NCI-H510A (cell line): ENCODE measurements around the gene LEFTY1.
"Not testable (repeated sequence)": the region's sequence is repeated elsewhere in the genome, so short reads cannot be mapped to it uniquely, and the experiment has no call there.

ENCODE experiments used
- DNase-seq: peaks from one replicate; lab custom pipeline; 2025; lab: John Stamatoyannopoulos, UW

The LEFTY1 gene

DNA sequence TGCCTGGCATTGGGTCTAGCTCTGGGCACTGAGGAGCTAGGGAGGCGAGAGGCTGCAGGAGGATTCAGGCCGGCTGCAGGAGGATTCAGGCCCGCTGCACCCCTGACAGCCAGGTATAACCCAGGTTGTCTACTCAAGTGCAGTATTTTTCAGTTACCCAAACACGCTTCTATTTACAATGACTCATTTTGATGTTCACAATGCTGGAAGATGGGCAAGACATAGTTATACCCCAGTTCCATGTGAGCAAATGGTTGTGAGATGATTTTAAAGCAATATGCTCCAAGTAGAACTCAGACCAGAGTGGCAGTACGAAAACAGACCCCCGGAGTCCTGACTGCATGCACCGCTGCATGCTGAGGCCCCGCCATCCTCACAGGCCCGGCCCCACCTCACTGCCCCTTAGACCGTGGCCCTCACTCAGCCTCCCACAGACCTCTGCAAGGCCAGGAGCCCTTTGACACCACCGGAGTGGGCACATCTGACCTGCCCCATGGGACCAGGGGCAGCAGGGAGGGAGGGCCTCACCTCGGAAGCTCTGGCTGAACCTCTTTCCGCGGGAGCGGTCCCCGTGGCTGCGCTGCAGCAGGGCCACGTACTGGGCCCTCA lies 553 bp downstream of the LEFTY1 start:
- no peak for DNase-seq

DNA sequence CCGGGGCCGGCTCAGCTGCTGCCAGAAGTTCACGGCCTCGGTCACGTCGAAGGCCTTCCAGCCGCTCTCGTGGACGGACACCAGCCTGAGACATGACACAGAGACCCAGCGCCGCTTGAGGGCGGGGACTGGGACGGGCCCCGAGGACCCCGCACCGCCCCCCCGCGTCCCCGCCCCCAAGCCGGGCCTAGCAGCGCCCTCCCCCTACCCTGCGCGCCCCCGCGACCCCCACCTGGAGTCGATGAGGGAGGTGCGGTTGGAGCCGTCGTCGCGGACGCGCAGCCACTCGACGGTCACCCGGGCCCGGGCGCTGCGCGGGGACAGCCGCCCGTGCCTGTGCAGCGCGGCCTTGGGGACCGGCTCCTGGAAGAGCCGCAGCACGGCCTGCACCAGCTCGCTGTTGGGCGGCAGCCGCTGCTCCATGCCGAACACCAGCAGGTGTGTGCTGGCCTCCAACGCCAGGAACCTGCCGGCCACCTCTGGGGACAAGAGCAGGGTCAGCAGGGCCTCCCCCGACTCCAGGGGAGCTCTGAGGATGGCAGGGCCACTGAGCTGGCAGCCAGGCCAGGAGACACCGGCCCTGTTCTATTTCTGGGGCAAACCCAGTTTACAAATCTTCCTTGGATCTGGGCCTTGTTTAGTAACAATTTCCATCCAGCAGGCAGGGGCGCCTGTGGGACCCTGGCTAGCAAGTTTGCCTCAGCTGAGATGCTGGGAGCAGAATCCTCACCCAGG lies 1.2 kb downstream of the LEFTY1 start:
- DNase-seq, result not testable (repeated sequence)

- no peak for DNase-seq
These were observed 2.0 kb downstream of the LEFTY1 start for GRCh38 chr1:225887030-225887314.

DNA sequence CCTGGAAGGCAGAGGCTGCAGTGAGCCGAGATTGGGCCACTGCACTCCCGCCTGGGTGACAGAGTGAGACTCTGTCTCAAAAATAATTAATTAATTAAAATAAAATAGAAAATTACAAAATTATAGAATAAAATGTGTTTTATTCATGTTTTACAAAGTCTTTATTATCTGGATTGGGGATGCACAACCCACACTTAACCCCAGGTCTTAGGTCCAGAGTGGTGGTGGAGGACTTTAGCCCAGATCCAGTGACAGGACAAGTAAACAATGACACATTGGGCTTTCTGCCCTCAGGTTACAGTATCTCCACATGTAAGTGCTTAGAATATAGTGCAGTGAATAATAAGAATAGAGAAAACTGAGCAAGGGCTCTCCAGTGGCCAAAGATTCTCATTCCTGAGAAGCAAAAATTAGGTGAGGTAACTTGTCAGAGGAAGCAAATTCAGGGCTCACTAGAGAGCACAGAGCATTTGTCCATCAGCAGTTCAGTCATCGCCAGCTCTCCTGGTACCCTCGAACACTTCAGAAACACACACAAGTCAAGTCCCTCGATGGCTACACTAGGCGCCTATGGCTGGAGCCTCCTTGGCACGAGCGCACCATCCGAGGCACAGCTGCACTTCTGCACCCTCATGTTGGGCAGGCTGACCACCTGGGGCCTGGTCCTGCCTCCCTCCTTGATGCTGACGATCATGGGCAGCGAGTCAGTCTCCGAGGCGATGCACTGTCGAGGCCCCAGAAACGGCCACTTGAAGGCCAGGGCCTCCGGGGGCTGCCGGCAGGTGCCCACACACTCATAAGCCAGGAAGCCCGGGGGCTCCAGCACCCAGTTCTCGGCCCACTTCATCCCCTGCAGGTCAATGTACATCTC lies 2.6 kb downstream of the LEFTY1 start:
- no peak for DNase-seq

DNA sequence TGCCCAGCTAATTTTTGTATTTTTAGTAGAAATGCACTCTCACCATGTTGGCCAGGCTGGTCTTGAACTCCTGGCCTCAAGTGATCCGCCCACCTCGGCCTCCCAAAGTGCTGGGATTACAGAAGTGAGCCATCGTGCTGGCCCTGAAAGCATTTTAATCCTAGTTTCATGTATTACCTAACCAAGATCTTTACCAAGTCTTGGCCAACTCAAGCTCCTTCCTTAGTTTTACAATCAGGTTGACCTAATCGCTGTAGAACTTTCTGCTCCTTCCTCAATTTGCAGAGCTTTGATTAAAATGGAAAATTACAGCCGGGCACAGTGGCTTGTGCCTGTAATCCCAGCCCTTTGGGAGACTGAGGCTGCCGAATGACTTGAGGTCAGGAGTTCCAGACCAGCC lies 3.6 kb downstream of the LEFTY1 start:
- no peak for DNase-seq

DNA sequence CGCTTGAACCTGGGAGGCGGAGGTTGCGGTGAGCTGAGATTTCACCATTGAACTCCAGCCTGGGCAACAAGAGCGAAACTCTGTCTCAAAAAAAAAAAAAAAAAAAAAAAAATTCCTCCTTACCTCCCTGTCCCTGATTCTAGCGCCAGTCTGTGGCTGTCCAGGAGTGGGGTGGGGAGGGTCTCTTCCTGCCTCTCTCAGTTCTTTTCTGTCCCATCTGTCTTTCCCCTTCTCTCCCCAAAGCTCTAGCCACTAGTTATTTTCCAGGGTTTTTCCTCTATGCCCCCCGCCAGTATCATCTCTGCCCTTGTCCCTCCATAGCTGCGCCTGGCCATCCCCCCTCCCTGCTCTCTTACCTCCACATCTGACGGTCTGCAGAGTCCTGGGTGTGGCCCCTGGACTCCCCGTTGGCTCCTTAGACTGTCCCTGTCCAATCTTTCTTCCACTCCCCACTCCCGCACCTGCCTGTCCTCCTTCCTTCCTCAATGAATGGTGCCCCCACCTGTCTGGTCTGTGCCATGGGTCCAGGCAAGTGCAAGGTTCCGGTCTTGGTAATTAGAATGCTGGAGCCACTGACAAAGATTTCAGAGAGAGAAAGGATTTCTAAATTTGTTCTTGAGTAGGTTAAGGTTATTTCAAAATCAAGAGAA lies 5.2 kb downstream of the LEFTY1 start:
- DNase-seq, result no peak

DNA sequence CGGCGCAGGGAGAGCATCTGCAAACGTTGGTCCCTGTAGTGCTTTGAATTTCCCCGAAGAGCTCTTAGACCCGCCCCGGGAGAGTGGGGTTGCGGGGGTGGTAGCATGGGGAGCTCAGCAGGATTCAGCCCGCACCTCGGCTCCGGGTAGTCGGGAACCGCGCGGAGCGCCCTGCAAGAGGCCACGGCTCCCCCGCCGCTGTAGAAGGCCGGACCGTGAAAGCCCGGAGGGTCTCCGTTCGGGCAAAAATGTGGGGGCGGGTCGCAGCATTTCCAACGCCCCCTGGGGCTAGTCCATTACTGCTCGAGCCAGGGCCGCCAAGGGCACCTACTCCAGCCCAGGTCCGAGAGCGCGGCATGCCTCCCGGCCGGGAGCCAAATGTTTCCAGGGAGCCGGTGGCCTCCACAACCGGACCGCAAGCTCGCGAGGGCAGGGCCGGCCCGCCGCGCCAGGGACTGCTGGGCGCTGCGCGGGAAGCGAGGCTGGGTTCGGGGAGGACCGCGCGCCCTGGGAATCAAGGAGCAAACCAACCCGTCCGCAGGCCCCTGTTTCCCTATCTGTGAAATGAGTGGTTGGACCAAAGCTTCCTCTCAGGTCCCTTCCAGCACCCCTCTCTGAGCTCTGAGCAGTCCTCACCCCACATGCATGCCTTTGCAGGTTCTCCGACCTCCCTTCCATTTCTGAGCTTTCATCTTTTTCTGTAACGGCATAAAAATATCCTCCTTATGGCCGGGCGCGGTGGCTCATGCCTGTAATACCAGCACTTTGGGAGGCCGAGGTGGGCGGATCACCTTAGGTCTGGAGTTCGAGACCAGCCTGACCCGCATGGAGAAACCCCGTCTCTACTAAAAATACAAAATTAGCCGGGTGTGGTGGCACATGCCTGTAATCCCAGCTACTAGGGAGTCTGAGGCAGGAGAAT lies 6.0 kb downstream of the LEFTY1 start:
- no peak for DNase-seq

- DNase-seq, result no peak
These were observed 6.8 kb downstream of the LEFTY1 start, which contains the start of gene TMEM63A for GRCh38 chr1:225881959-225882693. TMEM63A (minus strand) TSS chr1:225882380; CDS start chr1:225877580, 4,800 bp downstream.

DNA sequence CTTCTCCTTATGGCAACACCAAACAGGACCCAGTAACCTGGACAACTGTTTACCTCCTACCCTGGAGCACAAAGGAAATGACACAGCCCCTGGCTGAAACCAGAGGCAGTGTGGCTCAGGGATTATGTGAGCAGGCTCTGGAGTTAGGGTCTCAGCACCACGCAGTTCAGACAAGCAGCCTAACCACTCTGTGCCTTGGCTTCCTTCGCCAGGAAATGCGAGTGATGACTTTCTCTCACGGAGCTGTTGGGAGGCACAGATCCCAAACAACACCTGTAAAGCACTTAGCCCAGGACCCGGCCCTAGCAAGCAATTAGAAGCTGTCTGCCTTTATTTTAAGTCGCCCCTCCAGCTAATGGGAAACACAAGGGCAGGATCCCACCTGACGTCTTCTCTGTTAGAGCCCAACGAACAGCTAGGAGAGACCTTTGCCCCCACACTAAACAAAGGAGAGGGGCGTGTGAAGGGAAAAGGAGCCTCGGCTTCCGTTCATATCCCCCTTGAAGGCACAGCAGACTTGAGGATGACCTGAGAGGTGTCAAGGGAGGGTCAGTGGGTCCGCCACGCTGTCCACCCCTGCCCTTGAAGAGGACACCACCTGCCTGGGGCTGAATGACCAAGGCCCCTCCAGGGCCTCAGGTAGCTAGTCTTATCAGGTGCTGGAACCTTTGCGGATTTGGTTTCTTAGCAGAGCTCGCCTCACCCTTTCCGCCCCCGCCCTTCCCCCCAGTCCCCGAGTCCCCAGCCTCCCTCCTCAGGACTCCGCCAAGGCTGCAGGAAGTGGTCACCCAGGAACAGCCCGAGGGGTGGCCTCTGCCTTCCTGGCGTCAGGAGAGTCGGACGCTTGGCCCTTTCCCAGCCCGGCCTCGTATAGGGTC lies 7.6 kb downstream of the LEFTY1 start:
- DNase-seq, result no peak

DNA sequence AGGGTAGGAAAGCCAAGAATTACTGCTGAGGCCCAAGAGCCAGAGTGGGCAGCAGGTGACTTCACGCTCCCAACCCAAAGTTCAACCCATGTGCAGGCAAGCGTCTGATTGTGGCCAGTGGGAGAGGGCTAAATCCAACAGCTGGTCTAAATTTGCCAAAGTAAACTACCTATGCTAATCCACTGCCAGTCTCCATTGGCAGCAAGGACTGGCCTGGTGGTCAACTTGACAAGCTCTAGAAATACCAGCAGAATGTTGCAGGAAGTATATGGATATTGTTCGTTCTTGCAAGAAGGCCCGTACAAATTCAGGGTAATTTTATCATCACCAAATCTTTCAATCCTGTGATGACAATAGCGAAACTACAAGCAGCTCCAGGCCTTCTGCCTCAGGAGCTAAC lies 8.3 kb downstream of the LEFTY1 start:
- no peak for DNase-seq

DNA sequence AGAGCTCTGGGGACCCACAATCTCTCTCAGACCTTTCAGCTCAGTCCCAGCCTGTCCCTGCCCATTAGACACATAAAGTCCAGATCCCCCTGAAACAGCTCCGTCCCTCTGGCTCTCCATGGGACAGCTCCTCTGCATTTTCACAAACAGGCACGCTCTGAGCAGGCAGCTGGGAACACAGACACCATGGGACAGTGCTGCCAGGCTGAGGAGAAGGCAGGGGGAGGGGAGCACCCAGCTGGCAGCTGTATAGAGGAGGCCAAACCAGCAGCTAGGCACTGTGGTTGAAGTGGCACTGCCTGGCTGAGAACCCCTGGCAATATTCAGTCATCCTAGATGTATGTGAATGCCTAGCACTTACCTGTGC lies 8.7 kb downstream of the LEFTY1 start:
- peak; percentile 26 for DNase-seq

- DNase-seq, result peak; percentile 31
These were observed 9.3 kb downstream of the LEFTY1 start for GRCh38 chr1:225879521-225880221.

- no peak for DNase-seq
These were observed 10.7 kb downstream of the LEFTY1 start for GRCh38 chr1:225878282-225878681.

DNA sequence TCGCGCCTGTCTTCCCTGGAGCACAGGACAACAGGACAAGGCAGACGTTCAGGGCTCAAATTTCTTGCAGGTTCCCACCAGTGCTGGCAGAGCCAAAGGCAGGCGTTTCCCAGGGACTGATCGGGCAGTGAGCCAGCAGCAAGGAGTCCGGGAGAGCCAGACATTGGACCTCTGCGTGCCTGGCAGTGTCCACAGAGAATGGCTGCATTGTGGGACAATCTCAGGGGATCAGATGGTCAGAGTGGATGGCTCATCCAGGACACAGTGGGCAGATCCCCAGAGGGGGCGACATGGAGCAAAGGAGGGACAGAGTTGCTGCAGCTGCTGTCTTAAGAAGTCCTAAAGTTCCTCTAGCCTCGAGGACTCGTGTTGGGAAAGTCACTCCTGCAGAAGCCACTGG lies 11.4 kb downstream of the LEFTY1 start:
- no peak for DNase-seq

GRCh38 chr1:225876900-225877510 lies 11.9 kb downstream of the LEFTY1 start:
- DNase-seq, result no peak

DNA sequence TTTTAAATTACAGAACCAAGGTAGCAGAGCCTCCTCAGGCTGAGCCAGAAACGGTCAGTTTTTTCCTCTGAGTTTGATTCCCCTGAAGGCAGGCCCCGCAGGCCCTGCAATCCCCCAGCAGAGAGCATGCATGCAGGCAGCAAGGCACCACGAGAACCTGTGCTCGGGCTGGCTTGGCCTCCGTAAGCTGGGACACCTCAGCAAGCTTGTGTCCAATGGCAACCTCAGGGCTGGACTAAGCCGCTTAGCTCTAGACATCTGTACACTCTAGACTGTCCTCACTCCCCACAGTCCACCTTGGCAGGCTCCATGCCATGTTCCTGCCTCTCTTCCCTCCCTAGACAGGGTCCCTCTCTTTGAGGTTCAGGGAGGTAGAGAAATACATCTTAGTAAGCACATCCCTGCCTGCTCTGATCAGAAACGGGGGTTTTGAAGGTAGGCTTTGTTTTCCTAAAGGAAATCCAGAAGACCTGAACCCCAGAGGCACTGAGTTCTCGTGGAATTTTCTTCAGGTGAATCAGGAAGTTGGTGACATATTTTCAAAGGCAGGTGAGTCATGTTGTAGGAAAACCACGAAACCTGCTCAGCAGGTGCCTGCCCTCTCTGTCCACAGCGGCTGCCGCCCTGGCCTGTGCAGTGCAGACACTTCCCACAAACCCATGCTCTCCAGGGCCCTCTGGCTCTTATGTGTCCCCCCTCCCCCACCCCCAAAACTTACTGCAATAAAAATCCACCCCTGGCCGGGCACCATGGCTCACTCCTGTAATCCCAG lies 13.7 kb downstream of the LEFTY1 start:
- no peak for DNase-seq

- no peak for DNase-seq
These were observed 14.5 kb downstream of the LEFTY1 start for GRCh38 chr1:225874431-225874830.

- DNase-seq, result no peak
These were observed 15.6 kb downstream of the LEFTY1 start for GRCh38 chr1:225873281-225873850.
